ENCODE measurements around the gene FRMD7. TPM values are rescaled to one million over a fixed set of nuclear protein-coding genes. Genes with fewer than 3 reads are reported as not detected.

FRMD7 gene
- total and polyA plus RNA-seq, 2 experiments from 2014 or later = not detected

DNA sequence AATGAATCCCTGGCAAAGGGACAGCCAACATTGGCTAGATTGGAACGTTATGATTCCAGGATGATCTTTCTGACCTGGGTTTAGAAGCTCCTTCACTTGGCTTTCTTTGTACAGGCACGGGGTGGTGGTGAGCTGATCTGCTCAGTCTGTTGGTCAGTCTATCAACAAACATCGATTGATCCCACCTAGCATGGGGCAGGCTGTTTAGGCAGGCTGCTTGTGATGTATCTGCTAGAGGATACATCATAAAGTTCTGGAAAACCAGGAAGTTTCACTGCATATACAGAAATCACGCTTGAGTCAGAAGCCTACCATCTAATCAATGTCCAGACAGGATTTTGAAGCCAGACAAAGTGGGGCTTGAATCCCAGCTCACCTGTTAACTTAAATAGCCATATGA, 6.9 kb downstream of the FRMD7 start:
- Mint-ChIP-seq H3K27me3 (ENCODE audit: insufficient read depth, low read depth, poor library complexity) (no peaks in the 10 kb centered on the region), H3K4me1 (peaks cover 17% of the 10 kb centered on the region; the same call in 2 of the 3 replicates), H3K27ac (no peak overlapping the region), H3K9me3 (no peaks in the 10 kb centered on the region), H3K36me3 (ENCODE audit: low read depth) (no peaks in the 10 kb centered on the region), H3K4me3 (no peak overlapping the region)
- Histone ChIP-seq H3K4me3 (no peak overlapping the region), H3K27me3 (ENCODE audit: insufficient read depth) (no peaks in the 10 kb centered on the region), H3K79me2 (replicated peaks; ENCODE audit: insufficient read depth) (no peaks in the 10 kb centered on the region), H3K36me3 (ENCODE audit: insufficient read depth) (no peaks in the 10 kb centered on the region), H3K27ac (ENCODE audit: low read depth) (no peak overlapping the region), H2AFZ (no peak overlapping the region), H3K4me1 (ENCODE audit: insufficient read depth) (no peaks in the 10 kb centered on the region), H3F3A (replicated peaks; ENCODE audit: low read depth) (no peaks in the 10 kb centered on the region), H3K4me2 (no peak overlapping the region), H4K20me1 (replicated peaks; ENCODE audit: insufficient read depth) (no peaks in the 10 kb centered on the region), H3K9me2 (ENCODE audit: insufficient read depth) (no peaks in the 10 kb centered on the region)
- ATAC-seq (no peak), DNase-seq (ENCODE audit: low spot score) (no peak)
- no peak for TF ChIP-seq JUNB (IDR thresholded peaks at IDR 0.05; ENCODE audit: unreplicated experiment)
- no peak for TF ChIP-seq CTCF (conservative IDR thresholded peaks at IDR 0.05; ENCODE audit: low read depth in 2 of 2)
- TF ChIP-seq ZNF462 (CRISPR knock-in tag; IDR thresholded peaks at IDR 0.05) = no peak

Data from GM23338 (cell line).